Stimulated activated CD8-positive, alpha-beta memory T cell treated with anti-CD3 and anti-CD28 coated beads, Interleukin-7, amount 100 ng/mL, for 24 hours (primary cell): ENCODE results near the gene RGR.
A peak's percentile ranks its signal among the peaks of the same experiment; 100 is the strongest.

Experiments used
- DNase-seq: peaks from one replicate; pipeline ENCODE4 v3.0.0-alpha.2; 2020; ENCODE audit warnings: low read depth

Gene RGR

DNA sequence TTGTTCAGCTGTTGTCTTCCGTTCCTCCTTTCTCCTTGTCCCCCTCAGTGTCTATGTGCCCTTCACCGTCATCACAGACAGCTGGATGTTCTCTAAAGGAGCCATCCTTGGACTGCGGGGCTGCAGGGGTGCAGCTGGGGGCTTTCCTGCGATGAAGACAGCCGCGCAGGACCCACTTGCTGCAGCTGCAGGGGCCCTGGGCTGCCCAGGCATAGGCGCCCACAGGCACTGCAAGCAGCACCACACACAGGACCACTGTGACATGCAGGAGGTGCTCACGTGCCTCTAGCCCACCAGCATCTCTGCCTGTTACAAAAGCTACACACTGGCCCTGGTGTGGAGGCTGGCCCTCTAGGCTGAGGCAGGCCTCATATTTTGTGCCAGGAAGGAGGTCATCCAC, 22.9 kb upstream of the RGR start:
- DNase-seq = no peak

DNA sequence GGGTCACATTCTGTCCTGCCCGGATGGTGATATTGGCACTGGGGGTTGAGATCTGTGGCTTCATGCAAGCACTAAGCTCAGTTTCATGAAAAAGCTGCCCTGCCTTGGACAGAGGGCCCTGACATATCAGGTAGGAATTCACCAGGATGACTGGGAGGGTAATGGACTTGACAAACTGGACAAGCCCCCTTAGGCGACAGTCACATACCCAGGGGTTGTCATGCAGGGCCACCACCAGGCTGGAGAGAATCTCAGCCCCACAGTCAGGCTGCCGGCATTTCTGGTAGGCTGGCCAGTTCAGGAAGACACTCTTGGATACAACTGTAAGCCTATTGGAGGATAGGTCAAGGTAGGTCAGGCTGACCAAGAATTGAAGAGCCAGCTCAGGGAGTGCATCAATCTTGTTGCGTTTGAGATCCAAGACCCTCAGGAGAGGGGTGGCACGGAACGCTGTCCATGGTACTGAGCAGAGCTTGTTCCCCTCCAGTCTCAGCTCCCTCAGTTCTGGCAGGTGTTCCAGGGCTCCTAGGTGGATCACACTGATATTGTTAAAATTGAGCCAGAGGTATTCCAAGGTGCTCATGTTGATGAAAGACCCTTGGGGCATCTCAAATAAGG, 20.3 kb upstream of the RGR start:
- no peak for DNase-seq

DNA sequence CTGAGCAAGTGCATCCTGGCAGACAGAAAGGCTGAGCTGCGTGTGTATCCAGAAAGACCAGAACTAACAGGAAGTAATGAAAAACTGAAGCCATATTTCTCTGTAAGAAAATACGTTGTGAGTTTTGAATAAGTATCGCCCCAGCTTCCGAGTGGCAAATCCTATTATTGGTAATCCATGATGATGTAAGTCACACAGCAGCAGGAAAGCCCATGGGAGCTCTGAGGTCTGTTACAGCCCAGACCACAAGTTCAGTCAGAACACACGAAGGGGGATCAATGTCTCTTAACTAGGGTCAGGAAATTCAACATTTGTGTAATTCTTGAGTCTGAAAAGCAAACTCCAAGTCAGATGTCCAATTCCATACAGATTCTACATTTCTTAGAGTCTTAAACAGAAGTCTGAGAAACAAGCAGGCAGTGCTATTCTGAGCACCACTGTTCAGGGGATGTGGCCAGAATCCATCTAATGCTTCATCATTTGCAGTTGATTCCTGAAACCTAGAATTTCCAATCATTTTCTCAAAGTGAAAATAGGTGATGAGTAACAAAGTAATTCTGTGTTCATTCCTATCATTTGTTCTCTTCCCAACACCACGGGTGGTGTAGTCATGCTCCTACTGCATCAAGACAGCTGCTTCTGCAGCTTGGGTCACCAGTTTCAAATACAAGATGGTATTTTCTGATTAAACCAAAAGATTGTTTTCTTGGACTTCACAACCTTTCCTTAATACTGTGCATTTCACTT, 19.3 kb upstream of the RGR start, which contains the start of gene LRIT2:
Gene LRIT2, minus strand, starts transcription at position 118 of the 747 bp plus-strand sequence. Its CDS starts 24 bp downstream, at position 94.
- DNase-seq = no peak

DNA sequence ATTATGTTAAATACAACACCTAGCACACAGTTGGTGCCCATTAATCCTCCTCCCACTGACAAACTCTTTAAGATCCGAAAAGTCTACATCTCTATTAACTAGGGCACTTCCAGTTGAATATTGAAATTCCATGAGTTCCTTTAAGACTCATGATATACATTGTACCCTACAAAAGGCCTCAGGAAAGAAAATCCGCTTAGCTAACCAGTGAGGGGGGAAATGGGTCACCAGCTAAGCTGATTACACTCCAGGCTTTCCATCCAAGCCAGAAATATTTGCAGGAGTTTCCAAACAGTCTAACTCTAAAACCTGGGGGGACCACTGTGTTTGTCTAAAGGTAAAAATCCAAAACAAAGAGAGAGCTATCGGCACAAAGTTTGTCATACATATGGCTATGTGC, 18.2 kb upstream of the RGR start:
- no peak for DNase-seq

DNA sequence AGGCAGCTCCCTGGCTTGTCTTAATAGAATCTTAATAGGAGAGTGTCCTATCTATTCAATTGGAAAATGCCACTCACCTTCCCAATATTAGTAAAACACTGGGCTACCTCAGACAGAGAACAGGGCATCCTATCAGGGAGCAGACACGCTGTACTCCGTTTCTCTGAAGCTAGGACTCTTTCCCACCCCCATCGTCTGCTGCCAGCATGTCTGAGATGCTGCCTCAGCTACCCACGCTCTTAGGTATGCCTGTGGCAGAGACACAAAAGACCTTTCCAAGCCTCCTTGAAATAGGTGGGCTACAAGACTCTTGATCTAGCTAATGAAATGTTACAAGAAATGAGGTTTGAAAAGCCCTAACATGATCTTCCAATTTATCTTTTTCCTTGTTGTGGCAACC, 17.0 kb upstream of the RGR start:
- no peak for DNase-seq

DNA sequence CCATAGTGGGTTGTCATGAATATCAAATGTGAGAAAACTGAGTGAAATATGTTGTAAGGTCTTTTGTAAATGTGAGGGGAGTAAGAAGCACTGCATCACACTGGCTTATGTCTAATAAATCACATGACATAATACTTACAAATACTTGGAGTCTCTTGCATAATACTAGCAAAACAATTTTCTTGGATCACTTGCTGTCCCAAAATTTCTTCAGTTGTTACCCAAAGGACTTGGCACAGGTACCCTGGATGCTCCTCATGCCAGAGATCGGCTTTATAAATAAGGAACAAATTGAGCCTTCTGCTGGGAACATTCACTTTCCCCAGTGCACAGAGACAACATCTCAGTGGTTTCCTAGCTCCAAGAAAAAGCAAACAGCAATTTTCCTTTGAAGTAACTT, 14.5 kb upstream of the RGR start:
- no peak for DNase-seq

DNA sequence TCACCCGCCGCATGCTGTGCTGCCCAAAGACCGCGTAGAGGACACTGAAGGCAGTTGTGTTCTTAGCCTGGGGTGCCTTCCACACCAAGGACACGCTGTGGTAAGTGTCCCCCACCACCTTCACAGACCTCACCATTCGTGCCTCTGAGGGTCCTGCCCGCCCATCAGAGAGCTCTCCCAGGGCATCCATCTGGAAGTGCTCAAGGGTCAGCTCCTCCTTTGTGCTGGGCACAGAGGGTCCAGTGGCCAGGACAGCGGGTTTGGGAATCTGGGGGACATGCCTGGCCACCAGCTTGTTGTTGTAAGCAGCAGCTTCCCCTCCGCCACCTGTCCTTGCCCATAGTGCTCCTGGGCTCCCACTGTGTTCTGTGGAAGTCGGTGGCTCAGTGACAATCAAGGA, 12.5 kb upstream of the RGR start:
- no peak for DNase-seq

DNA sequence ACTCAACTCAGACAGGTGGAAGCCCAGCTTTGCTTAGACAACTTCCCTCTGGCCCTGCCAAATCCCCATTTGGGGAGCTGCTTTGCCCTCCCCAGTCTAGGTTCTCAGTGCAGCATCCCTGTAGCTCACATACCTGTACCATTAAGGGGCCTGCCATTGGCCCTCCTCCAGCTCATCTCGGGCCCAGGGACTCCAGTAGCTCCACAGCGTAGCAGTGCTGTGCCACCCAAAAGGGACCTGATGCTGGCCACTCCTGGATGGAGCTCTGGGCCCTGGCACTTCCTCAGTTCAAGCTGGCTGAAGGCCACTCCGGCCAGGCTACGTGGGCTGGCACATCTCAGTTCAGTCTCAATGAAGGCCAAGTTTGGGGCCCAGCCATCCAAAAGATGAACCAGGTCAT, 10.9 kb upstream of the RGR start:
- no peak for DNase-seq

DNA sequence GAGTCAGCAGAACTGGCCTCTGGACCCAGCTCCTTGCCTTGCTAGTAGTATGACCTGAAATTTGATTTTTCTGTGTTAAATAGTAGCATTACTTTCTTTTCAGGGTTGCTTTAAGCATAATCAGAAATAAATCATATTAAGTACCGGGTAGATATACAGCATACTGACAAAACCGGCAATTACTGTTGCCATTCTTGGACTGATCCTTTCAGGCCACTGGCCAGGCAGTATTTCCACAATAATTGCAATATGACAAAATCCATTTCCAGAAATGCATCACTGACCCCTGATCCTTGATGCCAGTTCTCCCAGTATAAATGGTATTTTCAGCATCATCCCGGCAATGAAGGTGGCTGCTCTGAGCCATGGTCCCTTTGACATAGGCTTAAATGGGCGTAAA, 10.4 kb upstream of the RGR start:
- DNase-seq = no peak

DNA sequence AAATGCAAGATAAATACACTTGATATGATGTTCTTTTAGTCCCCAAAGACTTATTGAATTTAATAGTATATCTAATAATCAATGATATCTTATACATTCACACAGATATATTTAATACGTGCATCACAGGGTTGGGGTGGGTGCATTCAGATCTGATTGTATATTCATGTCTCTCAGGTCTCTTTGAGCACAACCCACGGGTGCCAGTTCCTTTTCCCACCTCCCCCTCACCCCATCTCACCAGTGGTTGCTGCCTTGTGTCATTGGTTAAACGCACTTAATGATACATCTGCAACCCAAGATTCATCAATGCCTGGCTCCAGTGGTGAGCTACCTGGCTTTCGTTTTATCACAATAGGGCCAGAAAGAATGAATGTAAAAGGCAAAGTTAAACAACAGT, 9.8 kb upstream of the RGR start:
- no peak for DNase-seq

DNA sequence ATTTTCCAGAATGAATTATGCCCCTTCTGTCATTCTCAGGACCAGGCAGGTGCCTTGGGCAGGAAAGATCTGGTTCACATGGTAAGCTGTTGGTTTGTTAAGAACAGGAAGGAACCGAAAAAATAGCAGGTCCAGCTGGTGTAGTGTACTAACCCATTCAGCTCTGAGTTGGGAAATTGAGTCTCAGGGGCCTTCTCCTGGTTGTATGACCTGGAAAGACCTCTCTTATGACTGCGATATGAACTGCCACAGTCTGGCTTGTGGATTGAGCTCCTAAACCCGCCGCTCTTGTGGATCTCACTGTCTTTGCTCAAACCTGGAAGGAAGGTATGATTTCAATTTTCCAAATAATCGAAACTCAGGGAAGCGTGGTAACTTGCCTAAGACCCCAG, 8.1 kb upstream of the RGR start:
- no peak for DNase-seq

DNA sequence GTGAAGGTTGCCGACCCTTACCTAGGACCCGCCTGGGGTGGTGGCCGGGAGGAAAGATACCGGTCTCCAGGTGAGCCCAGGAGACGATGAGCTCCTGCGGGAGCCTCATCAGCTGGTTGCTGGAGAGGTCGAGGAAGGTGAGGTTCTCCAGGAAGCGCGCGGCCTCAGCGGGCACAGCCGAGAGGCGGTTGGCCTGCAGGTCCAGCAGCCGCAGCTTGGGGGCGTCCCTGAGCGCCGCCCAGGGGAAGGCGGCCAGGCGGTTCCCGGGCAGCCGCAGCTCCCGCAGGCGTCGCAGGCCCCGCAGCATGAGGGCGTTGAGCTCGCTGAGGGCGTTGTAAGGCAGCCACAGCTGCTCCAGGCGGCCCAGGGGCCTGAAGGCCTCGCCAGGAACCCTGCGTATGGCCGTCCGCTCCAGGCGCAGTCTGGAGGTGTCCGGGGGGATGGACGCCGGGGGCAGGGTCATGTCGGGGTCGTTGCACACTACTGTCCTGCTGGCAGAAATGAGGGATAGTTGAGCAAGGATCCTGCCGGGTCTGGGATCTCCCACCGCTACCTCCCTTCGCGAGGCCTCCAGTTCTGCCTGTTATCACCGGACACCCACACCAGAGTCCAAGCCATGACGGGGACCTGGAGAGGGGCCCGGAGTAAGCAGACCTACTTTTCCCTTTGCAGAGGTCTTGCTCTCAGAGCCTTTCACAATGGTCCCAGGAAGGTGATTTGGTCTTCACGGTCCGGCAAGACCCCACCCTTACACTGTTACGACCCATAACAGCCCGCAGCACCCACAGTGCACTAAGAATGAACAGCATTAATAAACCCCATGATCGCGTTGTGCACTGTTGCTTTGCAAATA, 7.4 kb upstream of the RGR start:
- DNase-seq = no peak

DNA sequence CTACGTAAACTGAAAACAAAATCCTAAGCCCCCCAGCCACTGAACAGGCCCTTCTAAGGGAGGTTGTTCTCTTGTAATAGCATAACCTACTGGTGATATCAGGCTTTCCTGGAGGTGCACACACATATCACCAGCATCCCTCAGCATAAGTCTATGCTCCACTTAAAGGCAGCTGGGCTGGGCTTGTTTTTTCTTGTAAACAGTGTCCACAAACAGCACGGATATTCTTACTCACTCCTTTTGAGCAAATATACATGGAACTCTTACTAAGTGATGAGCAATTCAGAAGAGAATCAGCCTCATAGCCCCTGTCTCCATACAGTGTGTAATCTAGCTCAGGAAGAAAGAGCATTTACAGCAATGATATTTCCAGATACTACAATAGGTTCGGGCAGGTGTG, 5.9 kb upstream of the RGR start:
- no peak for DNase-seq

DNA sequence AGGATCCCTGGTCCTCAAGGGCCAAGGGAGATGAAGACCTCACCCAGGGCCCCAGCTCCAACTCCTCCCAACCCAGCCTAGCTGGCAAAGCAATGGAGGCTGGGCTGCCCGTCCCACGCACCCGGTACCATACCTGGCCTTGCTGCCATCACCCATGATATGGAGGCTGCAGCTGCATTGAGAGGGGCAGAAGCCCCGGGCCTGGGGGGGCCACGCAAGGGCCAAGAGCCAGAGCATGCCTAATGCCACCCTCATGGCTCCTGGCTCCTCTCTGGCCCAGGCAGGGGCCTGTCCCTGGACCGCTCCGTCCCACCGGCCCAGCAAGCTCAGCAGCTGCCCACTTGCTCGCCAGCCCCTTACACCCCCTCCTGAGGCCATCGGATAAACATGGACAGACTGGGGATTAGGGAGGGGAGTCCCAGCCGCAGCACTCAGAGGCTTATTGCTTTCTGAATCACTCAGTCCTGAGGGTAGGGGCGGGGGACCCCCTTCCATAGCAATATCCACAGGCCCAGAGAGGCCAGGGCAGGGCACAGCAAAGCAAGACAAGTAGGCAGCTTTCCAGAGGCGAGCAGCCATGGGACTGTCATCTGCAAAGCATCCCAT, 3.6 kb upstream of the RGR start, which contains the start of gene LRIT1:
Gene LRIT1, minus strand, starts transcription at position 362 of the 606 bp plus-strand sequence. Its CDS starts 107 bp downstream, at position 255.
- DNase-seq = no peak

DNA sequence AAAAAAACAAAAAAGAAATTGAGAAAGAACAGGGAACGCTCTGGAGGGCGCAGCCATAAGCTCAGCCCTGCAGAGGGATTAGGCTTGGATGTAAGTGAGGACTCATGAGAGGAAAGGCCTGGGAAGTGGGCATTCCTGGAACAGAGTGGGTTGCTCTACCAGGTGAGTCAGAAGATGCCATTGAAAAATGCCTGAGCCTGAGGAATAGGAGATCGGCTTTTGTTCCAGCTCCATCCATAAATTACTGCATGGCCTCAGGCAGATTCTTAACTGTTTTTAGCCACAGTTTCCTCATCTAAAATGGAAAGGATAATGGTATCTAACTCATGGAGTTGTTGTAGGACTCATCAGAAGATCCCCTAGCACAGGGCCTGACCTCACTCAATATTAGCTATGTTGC, 1.1 kb upstream of the RGR start:
- DNase-seq = no peak

DNA sequence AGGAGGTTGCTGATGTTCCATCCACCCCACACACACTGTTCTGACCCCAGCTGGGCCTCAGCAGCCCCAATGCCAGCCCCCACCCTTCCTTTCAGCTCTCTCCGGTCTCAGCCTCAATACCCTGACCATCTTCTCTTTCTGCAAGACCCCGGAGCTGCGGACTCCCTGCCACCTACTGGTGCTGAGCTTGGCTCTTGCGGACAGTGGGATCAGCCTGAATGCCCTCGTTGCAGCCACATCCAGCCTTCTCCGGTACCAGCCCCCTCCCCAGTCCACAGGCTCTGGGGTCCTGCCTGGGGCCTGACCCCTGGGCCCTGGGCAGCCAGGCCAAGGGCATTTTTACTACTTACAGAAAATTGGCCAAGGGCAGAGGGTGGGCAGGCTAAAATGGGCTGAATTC, 2.6 kb downstream of the RGR start:
- no peak for DNase-seq

DNA sequence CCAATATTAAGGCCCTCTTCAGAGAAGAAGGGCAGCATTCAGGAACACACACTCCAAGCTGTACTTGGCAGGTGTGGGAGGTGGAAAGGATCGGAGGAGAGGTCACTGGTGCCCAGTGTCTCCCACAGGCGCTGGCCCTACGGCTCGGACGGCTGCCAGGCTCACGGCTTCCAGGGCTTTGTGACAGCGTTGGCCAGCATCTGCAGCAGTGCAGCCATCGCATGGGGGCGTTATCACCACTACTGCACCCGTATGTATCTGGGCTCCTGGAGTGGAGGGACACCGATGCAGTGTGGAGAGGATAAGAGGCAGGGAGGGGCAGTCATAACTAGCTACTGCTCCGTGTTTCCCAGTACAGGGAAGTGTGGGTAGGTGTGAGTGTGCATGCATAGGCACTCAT, 3.9 kb downstream of the RGR start:
- DNase-seq = no peak

DNA sequence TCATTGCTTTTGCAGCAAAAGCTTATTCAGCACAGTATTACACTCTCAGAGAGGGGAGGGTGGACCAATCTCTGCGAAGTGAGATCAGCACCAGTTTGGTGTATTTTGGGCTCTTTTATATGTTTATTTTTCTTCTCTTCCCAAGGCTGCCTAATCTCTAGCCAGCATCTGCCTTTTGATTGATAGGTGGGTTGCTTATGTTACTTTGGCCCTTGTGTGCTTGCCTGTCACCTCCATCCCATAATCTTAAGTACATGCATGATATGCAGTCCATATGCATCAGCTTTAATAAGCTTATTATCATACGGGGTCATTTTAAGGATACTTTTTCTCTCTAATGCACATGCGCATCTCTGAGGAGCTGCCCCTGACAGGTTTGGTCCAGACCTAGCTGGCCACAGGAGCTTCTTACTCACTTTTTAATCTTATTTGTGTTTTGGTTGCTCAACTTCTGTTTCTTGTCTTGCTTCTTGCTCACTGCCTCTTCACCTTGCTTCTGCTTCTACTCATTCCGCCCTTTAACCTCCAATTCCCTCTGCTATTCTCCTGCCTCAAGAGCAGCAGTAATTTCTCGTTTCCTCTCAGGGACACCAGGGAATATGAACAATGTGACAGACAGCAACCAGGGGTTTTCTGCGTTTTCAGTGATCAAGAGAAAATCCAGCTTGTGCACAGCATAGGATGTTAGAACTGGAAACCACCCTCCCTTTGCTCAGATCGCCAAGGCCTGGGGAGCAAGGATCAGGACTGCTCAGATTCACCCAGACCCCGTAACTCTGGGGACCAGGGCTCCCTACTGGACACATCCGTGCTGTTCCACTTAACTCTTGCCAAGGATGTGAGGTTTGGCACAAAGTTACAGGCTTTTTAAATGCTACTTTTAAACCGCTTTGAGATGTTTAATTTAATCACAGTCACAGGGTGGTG, 10.0 kb downstream of the RGR start:
- no peak for DNase-seq

DNA sequence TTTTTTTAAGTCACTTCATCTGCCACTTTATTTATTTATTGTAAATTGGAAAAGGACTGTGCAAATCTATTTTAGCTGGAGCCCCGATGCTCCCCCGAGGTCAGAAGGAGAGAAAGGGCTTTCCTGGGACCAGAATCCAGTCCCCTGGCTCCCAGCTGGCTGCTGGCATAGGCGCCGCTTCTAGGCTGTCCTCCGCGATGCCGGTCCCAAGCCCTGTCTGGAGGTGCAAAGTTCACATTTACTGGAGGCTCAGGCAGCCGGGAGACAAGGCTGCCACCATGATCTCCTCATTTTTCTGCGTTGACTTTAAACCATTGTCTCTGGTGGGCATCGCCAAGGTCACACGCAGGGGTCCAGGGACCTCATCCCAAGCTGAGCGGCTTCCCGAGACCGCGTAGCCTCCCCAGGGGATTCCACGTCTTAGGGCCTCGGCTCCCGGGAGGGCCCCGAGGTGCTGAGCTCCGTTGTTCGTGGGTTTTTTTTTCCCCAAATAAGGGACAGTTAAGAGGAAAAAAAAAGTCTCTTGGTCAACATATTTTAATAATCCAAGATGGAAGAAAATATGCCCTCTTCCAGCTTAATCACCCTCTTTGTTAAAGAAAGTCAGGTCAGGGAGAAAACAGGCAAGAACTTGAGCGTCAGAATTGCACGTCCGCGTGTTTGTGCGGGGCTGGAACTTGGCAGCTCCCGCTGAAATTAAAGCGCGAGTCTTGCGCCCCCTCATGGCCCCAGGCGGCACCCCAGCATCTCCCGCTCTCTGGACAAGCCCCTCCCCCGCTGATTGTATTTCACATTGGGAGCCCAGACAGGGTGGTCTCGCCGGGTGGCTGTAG, 11.9 kb downstream of the RGR start:
- DNase-seq = peak; percentile 12

DNA sequence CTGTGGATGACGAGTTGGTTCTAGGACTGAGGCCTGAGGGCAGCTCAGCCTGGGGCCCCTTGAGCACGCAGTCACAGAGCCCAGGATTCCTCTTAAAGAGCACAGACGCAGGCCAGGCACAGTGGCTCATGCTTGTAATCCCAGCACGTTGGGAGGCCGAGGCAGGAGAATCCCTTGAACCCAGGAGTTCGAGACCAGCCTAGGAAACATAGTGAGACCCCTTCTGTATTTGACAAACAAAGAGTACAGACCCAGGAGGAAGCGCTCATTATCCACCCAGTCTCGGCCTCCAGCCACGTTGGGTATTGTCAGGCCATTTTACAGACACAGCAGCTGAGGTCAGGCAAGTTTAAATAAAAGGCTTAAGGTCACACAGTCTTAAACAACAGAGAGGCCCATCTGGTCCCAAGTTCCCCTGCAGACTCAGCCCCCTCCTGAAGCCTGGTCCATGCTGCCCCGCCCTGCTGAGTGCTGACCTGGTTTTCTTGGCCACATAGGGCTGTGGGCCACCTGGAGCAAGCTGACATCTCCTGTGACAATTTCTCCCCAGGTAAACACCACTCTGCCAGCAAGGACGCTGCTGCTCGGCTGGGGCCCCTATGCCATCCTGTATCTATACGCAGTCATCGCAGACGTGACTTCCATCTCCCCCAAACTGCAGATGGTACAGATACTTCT, 12.6 kb downstream of the RGR start:
- no peak for DNase-seq
